HepG2 (cell line): Measurements from ENCODE around the gene ULK3. TPM values are rescaled to one million over a fixed set of nuclear protein-coding genes. Genes with fewer than 3 reads are reported as not detected.

Source experiments
- ATAC-seq: fragments of 200-7000 bp; cut with Tn5 transposase; 3 replicates; pipeline ENCODE4 v1.9.1; 2020; ENCODE audit warnings: mild to moderate bottlenecking, moderate library complexity
- BruUV-seq: library from RNA; stranded (reverse); fragments of 400-500 nt; replicated peaks from 2 replicates; lab custom pipeline; 2021; lab: Mats Ljungman, UMichigan
- CTCF ChIA-PET: fragments of 300-600 bp; formaldehyde crosslinking; extraction: SDS; loops from one replicate; lab custom pipeline; 2021; ENCODE audit warnings: low total read pairs, inconsistent platforms, low intra/inter-chr PET ratio; lab: Yijun Ruan, JAX
- POLR2A ChIA-PET: fragments of 350-600 bp; sonication (Branson Sonifier 250); formaldehyde crosslinking; loops from one replicate; lab custom pipeline; 2020; ENCODE audit warnings: antibody characterized with exemption, inconsistent platforms; lab: Yijun Ruan, JAX
- DNase-seq: peaks from one replicate; pipeline ENCODE4 v3.0.0-alpha.2; 2015; ENCODE audit warnings: low spot score
- FAIRE-seq: peaks from 3 replicates; lab custom pipeline; 2011; peaks lifted over from hg19 to GRCh38; lab: Jason Lieb, UNC
- H2AFZ ChIP-seq: one replicate; pipeline ENCODE4 v1.6.1; 2011; ENCODE audit warnings: low read length, inconsistent platforms
- H3K27ac ChIP-seq: fragments of 300-600 bp; 3 replicates; pipeline ENCODE4 v1.8.0; 2011; ENCODE audit warnings: mixed run types, mild to moderate bottlenecking, mixed read lengths, low read length, inconsistent platforms; ENCODE audit not compliant: insufficient read depth; ENCODE audit errors: extremely low read length
- H3K27me3 ChIP-seq, 2 experiments: fragments of 200-600 bp in 1 of 2; 2 replicates in 1 of 2; 3 replicates in 1 of 2; pipeline versions ENCODE4 v1.6.0 to v1.8.0; 2011; ENCODE audit warnings: low read length in 2 of 2, mild to moderate bottlenecking in 2 of 2, moderate library complexity in 2 of 2, inconsistent platforms in 1 of 2; ENCODE audit not compliant: insufficient read depth in 2 of 2, control insufficient read depth in 1 of 2
- H3K36me3 ChIP-seq, 2 experiments: fragments of 200-600 bp in 1 of 2; replicated peaks in 1 of 2; 2 replicates in 1 of 2; 3 replicates in 1 of 2; pipeline versions ENCODE4 v1.5.1 to v1.8.0; 2011; ENCODE audit warnings: low read length in 2 of 2, inconsistent platforms in 1 of 2; ENCODE audit not compliant: insufficient read depth in 2 of 2, control insufficient read depth in 1 of 2
- H3K4me1 ChIP-seq: 2 replicates; pipeline ENCODE4 v1.5.1; 2012; ENCODE audit warnings: low read length, inconsistent platforms; ENCODE audit not compliant: insufficient read depth
- H3K4me2 ChIP-seq: 2 replicates; pipeline ENCODE4 v1.6.0; 2011; ENCODE audit warnings: low read depth, low read length, inconsistent platforms
- H3K4me3 ChIP-seq, 3 experiments: fragments of 200-600 bp in 1 of 3; sonication (generic), shearing (Covaris generic) in 1 of 3; replicated peaks in 1 of 3; 2 replicates each; pipeline ENCODE4 v1.5.1; 2011 to 2016; ENCODE audit warnings: low read length in 3 of 3, inconsistent platforms in 2 of 3, low read depth in 2 of 3, mild to moderate bottlenecking in 2 of 3, control low read depth in 1 of 3, mixed read lengths in 1 of 3; ENCODE audit not compliant: insufficient read depth in 1 of 3
- H3K79me2 ChIP-seq: one replicate; pipeline ENCODE4 v1.6.1; 2011; ENCODE audit warnings: low read length, inconsistent platforms; ENCODE audit not compliant: insufficient read depth
- H3K9ac ChIP-seq: 2 replicates; pipeline ENCODE4 v1.6.0; 2011; ENCODE audit warnings: mild to moderate bottlenecking, low read depth, low read length, inconsistent platforms; ENCODE audit not compliant: insufficient read depth
- H3K9me3 ChIP-seq: 2 replicates; pipeline ENCODE4 v1.5.1; 2012; ENCODE audit warnings: mild to moderate bottlenecking, low read length
- H4K20me1 ChIP-seq: 2 replicates; pipeline ENCODE4 v1.6.0; 2011; ENCODE audit warnings: inconsistent platforms, mild to moderate bottlenecking, low read length, moderate library complexity; ENCODE audit not compliant: insufficient read depth
- AGO2 ChIP-seq: fragments of 200-400 bp; formaldehyde crosslinking; optimal IDR thresholded peaks from 2 replicates; pipeline ENCODE3; 2017; ENCODE audit warnings: mild to moderate bottlenecking, low read depth, low read length, moderate library complexity
- MED1 ChIP-seq: sonication (generic); formaldehyde crosslinking; IDR thresholded peaks from 2 replicates; pipeline ENCODE4 v1.4.0; 2020; ENCODE audit warnings: missing genetic modification reagents
- PBX2 ChIP-seq: IDR thresholded peaks from 2 replicates; pipeline ENCODE4 v1.6.1; 2016; ENCODE audit warnings: control low read depth
- PLRG1 ChIP-seq: fragments of 450-650 bp; conservative IDR thresholded peaks from 2 replicates; pipeline ENCODE4 v1.6.1; 2016
- SMARCE1 ChIP-seq: fragments of 450-650 bp; IDR thresholded peaks from 2 replicates; pipeline ENCODE4 v1.6.1; 2017; ENCODE audit warnings: borderline replicate concordance
- ZHX1 ChIP-seq: sonication (generic); formaldehyde crosslinking; IDR thresholded peaks from 2 replicates; pipeline ENCODE4 v1.8.1; 2022; ENCODE audit warnings: low read depth, mild to moderate bottlenecking, missing genetic modification reagents
- ZMAT3 ChIP-seq: sonication (generic); formaldehyde crosslinking; conservative IDR thresholded peaks from 2 replicates; pipeline ENCODE4 v1.7.0; 2021; ENCODE audit warnings: missing genetic modification reagents
- ZNF205 ChIP-seq: IDR thresholded peaks from 2 replicates; pipeline ENCODE4 v1.6.1; 2018; ENCODE audit warnings: missing biosample characterization, missing genetic modification reagents
- ZNF547 ChIP-seq: sonication (generic); formaldehyde crosslinking; IDR thresholded peaks from 2 replicates; pipeline ENCODE4 v1.5.1; 2020; ENCODE audit warnings: mild to moderate bottlenecking, missing genetic modification reagents
- ZNF556 ChIP-seq: sonication (generic); formaldehyde crosslinking; IDR thresholded peaks from 2 replicates; pipeline ENCODE4 v1.4.0; 2020; ENCODE audit warnings: mild to moderate bottlenecking, missing genetic modification reagents, borderline replicate concordance
- ZNF614 ChIP-seq: IDR thresholded peaks from 2 replicates; pipeline ENCODE4 v1.6.1; 2018; ENCODE audit warnings: missing biosample characterization, missing genetic modification reagents, inconsistent platforms, borderline replicate concordance
- WGBS: methylation state at CpG from one replicate; pipeline ENCODE4 v1.1.6; 2017; ENCODE audit warnings: low lambda C conversion rate; 5-methylcytosine and 5-hydroxymethylcytosine counted together
- in situ Hi-C: cut with HindIII; loops from 2 replicates; pipeline ENCODE4 v1.10.0; 2017; ENCODE audit warnings: low pct_unique_long_range_greater_than_20kb; ENCODE audit not compliant: extremely low pct_ligation_motif_present
- intact Hi-C: fragments of 100-400 bp; cut with micrococcal nuclease; formaldehyde crosslinking; loops from one replicate; pipeline ENCODE4 v1.10.0; 2022; ENCODE audit not compliant: unreplicated experiment
- polyA plus RNA-seq, 8 experiments: library from polyadenylated mRNA; depleted of rRNA in 3 of 8; stranded (reverse) in 7 of 8; unstranded in 1 of 8; fragments of >200 nt; fragmentation: Illumina TruSeq in 4 of 8; extraction: Trizol in 4 of 8; gene quantifications; 2 replicates each; pipeline versions ENCODE4 v1.2.1 to v1.2.3, GENCODE V29; 2011 to 2016; ENCODE audit warnings: low read depth in 4 of 8, missing spikeins in 1 of 8, mixed read lengths in 1 of 8; ENCODE audit not compliant: insufficient read depth in 1 of 8
- total RNA-seq, 5 experiments: library from RNA; depleted of rRNA; stranded (reverse); fragments of >200 nt; fragmentation: Illumina TruSeq; extraction: Trizol; gene quantifications; 2 replicates each; pipeline ENCODE4 v1.2.3, GENCODE V29; 2016; ENCODE audit warnings: low read depth in 1 of 5
- TF ChIP-seq, protein P1 (sequence below): sonication (generic); formaldehyde crosslinking; IDR thresholded peaks from 2 replicates; pipeline ENCODE4 v1.5.0; 2020; ENCODE audit warnings: missing genetic modification reagents, mild to moderate bottlenecking, borderline replicate concordance

The ULK3 gene
- total and polyA plus RNA-seq, 2 of the 13 experiments (the other 11 are each of a cell fraction or from before 2014, with no cell fraction given): 15.2 to 23.7 TPM

DNA sequence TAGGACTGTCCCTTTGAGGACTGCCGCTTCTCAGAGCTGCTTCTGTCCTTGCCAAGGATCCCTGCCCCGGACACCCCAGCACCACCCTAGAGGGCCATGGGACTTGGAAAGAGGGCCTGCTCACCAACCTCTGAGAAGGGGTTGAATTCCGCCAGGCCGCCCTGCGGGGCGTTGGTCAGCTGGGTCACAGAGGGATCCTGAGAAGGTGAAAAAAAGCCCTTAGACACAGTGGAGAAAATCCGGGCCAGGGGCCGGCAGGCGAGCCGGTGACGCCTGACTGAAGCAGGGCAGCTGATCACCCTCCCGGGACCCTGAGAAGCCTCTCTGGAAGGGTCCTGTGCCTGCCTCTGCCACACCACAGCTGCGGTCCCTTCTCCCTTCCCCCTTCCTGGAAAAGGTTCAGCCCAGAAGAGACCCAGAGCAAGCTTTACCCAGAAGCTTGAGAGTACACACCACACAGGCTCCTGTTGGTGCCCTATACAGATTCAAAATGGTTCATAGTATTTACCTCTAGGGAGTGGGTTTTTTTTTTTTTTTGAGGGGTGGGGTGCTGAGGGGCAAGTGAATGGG is 11.6 kb upstream of the ULK3 start:
- POLR2A ChIA-PET: no interaction called here
- no peak overlapping the region for H3K9ac ChIP-seq
- no peak for TF ChIP-seq AGO2
- no peak for TF ChIP-seq ZHX1 (CRISPR knock-in tag)
- TF ChIP-seq ZNF614 (CRISPR knock-in tag): no peak
- TF ChIP-seq MED1 (CRISPR knock-in tag): no peak
- no peak for TF ChIP-seq PBX2
- TF ChIP-seq ZMAT3 (CRISPR knock-in tag): no peak
- no peak for TF ChIP-seq ZNF205 (CRISPR knock-in tag)
- TF ChIP-seq SMARCE1: no peak
- no peak for TF ChIP-seq ZNF556
- TF ChIP-seq ZNF547 (CRISPR knock-in tag): no peak
- no peak for TF ChIP-seq PLRG1
- TF ChIP-seq, protein P1, sequence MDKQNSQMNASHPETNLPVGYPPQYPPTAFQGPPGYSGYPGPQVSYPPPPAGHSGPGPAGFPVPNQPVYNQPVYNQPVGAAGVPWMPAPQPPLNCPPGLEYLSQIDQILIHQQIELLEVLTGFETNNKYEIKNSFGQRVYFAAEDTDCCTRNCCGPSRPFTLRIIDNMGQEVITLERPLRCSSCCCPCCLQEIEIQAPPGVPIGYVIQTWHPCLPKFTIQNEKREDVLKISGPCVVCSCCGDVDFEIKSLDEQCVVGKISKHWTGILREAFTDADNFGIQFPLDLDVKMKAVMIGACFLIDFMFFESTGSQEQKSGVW (CRISPR knock-in tag): no peak
- peaks cover 22 to 50% of the 10 kb centered on the region in 2 experiments; a peak in 4 of 5 replicates for H3K36me3 ChIP-seq
- FAIRE-seq (no peak), ATAC-seq (no peak), DNase-seq (no peak)
- WGBS: over 99% methylated on average over 11 of the region's 13 CpGs
- H2AFZ ChIP-seq: no peak overlapping the region
- CTCF ChIA-PET: no interaction called here
- in situ Hi-C loops (no loop called here), intact Hi-C loops (no loop called here)
- BruUV-seq: no TSS peak
- H4K20me1 ChIP-seq: 0 out of 2 replicates have a peak, but pooled peaks cover 3% of the 10 kb centered on the region
- no peak overlapping the region for H3K4me2 ChIP-seq
- H3K9me3 ChIP-seq: no peaks in the 10 kb centered on the region
- H3K4me1 ChIP-seq: peaks cover 31% of the 10 kb centered on the region
- H3K79me2 ChIP-seq: peaks cover 12% of the 10 kb centered on the region
- H3K27ac ChIP-seq: no peak overlapping the region
- no peak overlapping the region for H3K4me3 ChIP-seq
- no peaks in the 10 kb centered on the region for H3K27me3 ChIP-seq
